ENCODE results near the gene F2RL2.

F2RL2 gene

GRCh38 chr5:76615759-76616158 lies 7.4 kb downstream of the F2RL2 start:
- H3K9ac ChIP-seq (ENCODE audit: low read length), result no peak overlapping the region
- H3K27ac ChIP-seq (ENCODE audit: low read length), result no peak overlapping the region
- H4K20me1 ChIP-seq (ENCODE audit: insufficient read depth, low read length), result no peaks in the 10 kb centered on the region
- no peak overlapping the region for H3K4me3 ChIP-seq (ENCODE audit: low read length)
- no peak for DNase-seq
- no peak overlapping the region for H2AFZ ChIP-seq (ENCODE audit: low read length)
- no peaks in the 10 kb centered on the region for H3K9me2 ChIP-seq (replicated peaks; ENCODE audit: insufficient read depth, low read length)
- no peaks in the 10 kb centered on the region for H3K4me1 ChIP-seq (ENCODE audit: low read length)
- no peaks in the 10 kb centered on the region for H3K27me3 ChIP-seq (replicated peaks; ENCODE audit: insufficient read depth, low read length)
- no peak overlapping the region for H3K4me2 ChIP-seq (ENCODE audit: low read depth, low read length)
- H3K9me3 ChIP-seq (replicated peaks; ENCODE audit: insufficient read depth, low read length), result no peaks in the 10 kb centered on the region
- no peak for TF ChIP-seq CTCF (IDR thresholded peaks at IDR 0.05; ENCODE audit: low read length)
- TF ChIP-seq EZH2 (optimal IDR thresholded peaks at IDR 0.05; ENCODE audit: low read depth, low read length), result no peak
- TF ChIP-seq EZH2phosphoT487 (IDR thresholded peaks at IDR 0.05; ENCODE audit: low read length), result no peak
- no peaks in the 10 kb centered on the region for H3K79me2 ChIP-seq (ENCODE audit: low read length)
- no peaks in the 10 kb centered on the region for H3F3A ChIP-seq (ENCODE audit: insufficient read depth, low read length)
- H3K36me3 ChIP-seq (replicated peaks; ENCODE audit: insufficient read depth, low read length), result no peaks in the 10 kb centered on the region

GRCh38 chr5:76612942-76613341 lies 10.3 kb downstream of the F2RL2 start:
- no peaks in the 10 kb centered on the region for H3K9me3 ChIP-seq (replicated peaks; ENCODE audit: insufficient read depth, low read length)
- no peaks in the 10 kb centered on the region for H3K79me2 ChIP-seq (ENCODE audit: low read length)
- H3K9me2 ChIP-seq (replicated peaks; ENCODE audit: insufficient read depth, low read length), result no peaks in the 10 kb centered on the region
- no peak overlapping the region for H2AFZ ChIP-seq (ENCODE audit: low read length)
- H3K27me3 ChIP-seq (replicated peaks; ENCODE audit: insufficient read depth, low read length), result no peaks in the 10 kb centered on the region
- no peaks in the 10 kb centered on the region for H4K20me1 ChIP-seq (ENCODE audit: insufficient read depth, low read length)
- H3K9ac ChIP-seq (ENCODE audit: low read length), result no peak overlapping the region
- H3F3A ChIP-seq (ENCODE audit: insufficient read depth, low read length), result no peaks in the 10 kb centered on the region
- no peaks in the 10 kb centered on the region for H3K4me1 ChIP-seq (ENCODE audit: low read length)
- H3K4me2 ChIP-seq (ENCODE audit: low read depth, low read length), result no peak overlapping the region
- no peak overlapping the region for H3K4me3 ChIP-seq (ENCODE audit: low read length)
- TF ChIP-seq EZH2 (optimal IDR thresholded peaks at IDR 0.05; ENCODE audit: low read depth, low read length) (no peak), CTCF (IDR thresholded peaks at IDR 0.05; ENCODE audit: low read length) (no peak), EZH2phosphoT487 (IDR thresholded peaks at IDR 0.05; ENCODE audit: low read length) (no peak)
- H3K36me3 ChIP-seq (replicated peaks; ENCODE audit: insufficient read depth, low read length), result no peaks in the 10 kb centered on the region
- no peak for DNase-seq
- no peak overlapping the region for H3K27ac ChIP-seq (ENCODE audit: low read length)

DNA sequence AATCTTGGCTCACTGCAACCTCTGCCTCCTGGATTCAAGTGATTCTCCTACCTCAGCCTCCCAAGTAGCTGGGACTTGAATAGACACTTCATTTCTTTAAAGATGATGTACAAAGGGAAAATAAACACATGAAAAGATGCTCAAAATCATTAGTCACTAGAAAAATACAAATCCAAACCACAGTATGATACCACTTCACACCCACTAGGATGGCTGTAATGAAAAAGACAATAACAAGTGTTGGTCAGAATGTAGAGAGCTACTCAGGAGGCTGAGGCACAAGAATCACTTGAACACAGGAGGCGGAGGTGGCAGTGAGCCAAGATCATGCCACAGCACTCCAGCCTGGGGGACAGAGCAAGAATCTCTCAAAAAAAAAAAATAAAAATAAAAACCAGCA lies 13.0 kb downstream of the F2RL2 start:
- H3K9me2 ChIP-seq (replicated peaks; ENCODE audit: insufficient read depth, low read length), result no peaks in the 10 kb centered on the region
- no peaks in the 10 kb centered on the region for H3K9me3 ChIP-seq (replicated peaks; ENCODE audit: insufficient read depth, low read length)
- no peak overlapping the region for H3K27ac ChIP-seq (ENCODE audit: low read length)
- no peaks in the 10 kb centered on the region for H3K4me1 ChIP-seq (ENCODE audit: low read length)
- no peaks in the 10 kb centered on the region for H3F3A ChIP-seq (ENCODE audit: insufficient read depth, low read length)
- DNase-seq, result no peak
- no peak overlapping the region for H2AFZ ChIP-seq (ENCODE audit: low read length)
- H3K79me2 ChIP-seq (ENCODE audit: low read length), result no peaks in the 10 kb centered on the region
- H3K4me2 ChIP-seq (ENCODE audit: low read depth, low read length), result no peak overlapping the region
- H3K36me3 ChIP-seq (replicated peaks; ENCODE audit: insufficient read depth, low read length), result no peaks in the 10 kb centered on the region
- H3K9ac ChIP-seq (ENCODE audit: low read length), result no peak overlapping the region
- no peak for TF ChIP-seq EZH2 (optimal IDR thresholded peaks at IDR 0.05; ENCODE audit: low read depth, low read length)
- no peak for TF ChIP-seq EZH2phosphoT487 (IDR thresholded peaks at IDR 0.05; ENCODE audit: low read length)
- TF ChIP-seq CTCF (IDR thresholded peaks at IDR 0.05; ENCODE audit: low read length), result no peak
- no peaks in the 10 kb centered on the region for H3K27me3 ChIP-seq (replicated peaks; ENCODE audit: insufficient read depth, low read length)
- H3K4me3 ChIP-seq (ENCODE audit: low read length), result no peak overlapping the region
- H4K20me1 ChIP-seq (ENCODE audit: insufficient read depth, low read length), result no peaks in the 10 kb centered on the region

Measured in MM.1S (cell line).